GM12878 (cell line): ENCODE data around the gene OSTN. TPM values are rescaled to one million over a fixed set of nuclear protein-coding genes. Genes with fewer than 3 reads are reported as not detected.

Source experiments
- ATAC-seq: fragments of 200-7000 bp; cut with Tn5 transposase; 3 replicates; pipeline ENCODE4 v1.9.1; 2020; ENCODE audit warnings: mild to moderate bottlenecking, moderate library complexity
- BruUV-seq: library from RNA; stranded (reverse); fragments of 400-500 nt; replicated peaks from 2 replicates; lab custom pipeline; 2021; lab: Mats Ljungman, UMichigan
- CTCF ChIA-PET: fragments of 300-600 bp; sonication (Branson Sonifier 250); formaldehyde crosslinking; extraction: SDS; loops from one replicate; lab custom pipeline; 2021; ENCODE audit warnings: inconsistent platforms; lab: Yijun Ruan, JAX
- POLR2A ChIA-PET: fragments of 350-600 bp; formaldehyde crosslinking; extraction: SDS; loops from one replicate; lab custom pipeline; 2021; ENCODE audit warnings: inconsistent platforms; lab: Charles Lee
- RAD21 ChIA-PET: fragments of 300-600 bp; sonication (Branson Sonifier 250); formaldehyde crosslinking; loops from one replicate; lab custom pipeline; 2023; ENCODE audit warnings: antibody characterized with exemption; ENCODE audit not compliant: unreplicated experiment; lab: Charles Lee
- SMC1A ChIA-PET: fragments of 300-600 bp; sonication (Branson Sonifier 250); formaldehyde crosslinking; loops from one replicate; lab custom pipeline; 2023; ENCODE audit not compliant: unreplicated experiment, uncharacterized antibody; lab: Charles Lee
- DNase-seq: peaks from one replicate; pipeline ENCODE4 v3.0.0-alpha.2; 2011; ENCODE audit warnings: low read depth, low spot score
- FAIRE-seq: peaks from 3 replicates; lab custom pipeline; 2011; peaks lifted over from hg19 to GRCh38; lab: Jason Lieb, UNC
- H2AFZ ChIP-seq: 2 replicates; pipeline ENCODE4 v1.6.0; 2011; ENCODE audit warnings: low read depth, low read length, control low read depth; ENCODE audit not compliant: control insufficient read depth
- H3K27ac ChIP-seq: 2 replicates; pipeline ENCODE4 v1.5.1; 2011; ENCODE audit warnings: control low read depth; ENCODE audit not compliant: control insufficient read depth, insufficient read depth
- H3K27me3 ChIP-seq, 2 experiments: replicated peaks in 1 of 2; 2 replicates each; pipeline versions ENCODE4 v1.6.0 to v1.6.1; 2011; ENCODE audit warnings: low read length in 1 of 2; ENCODE audit not compliant: control insufficient read depth in 2 of 2, insufficient read depth in 2 of 2
- H3K36me3 ChIP-seq, 2 experiments: 2 replicates each; pipeline ENCODE4 v1.5.1; 2011; ENCODE audit warnings: low read length in 1 of 2; ENCODE audit not compliant: control insufficient read depth in 2 of 2, insufficient read depth in 2 of 2
- H3K4me1 ChIP-seq: 2 replicates; pipeline ENCODE4 v1.6.1; 2011; ENCODE audit warnings: mild to moderate bottlenecking, low read length, moderate library complexity, mixed read lengths; ENCODE audit not compliant: control insufficient read depth, insufficient read depth
- H3K4me2 ChIP-seq: 2 replicates; pipeline ENCODE4 v1.6.0; 2011; ENCODE audit warnings: control low read depth; ENCODE audit not compliant: control insufficient read depth, insufficient read depth
- H3K4me3 ChIP-seq: fragments of 200-600 bp; sonication (generic); 2 replicates; pipeline ENCODE4 v1.5.1; 2016
- H3K79me2 ChIP-seq: 2 replicates; pipeline ENCODE4 v1.6.0; 2011; ENCODE audit warnings: low read length; ENCODE audit not compliant: control insufficient read depth, insufficient read depth
- H3K9ac ChIP-seq: 2 replicates; pipeline ENCODE4 v1.8.0; 2011; ENCODE audit warnings: low read length, control low read depth, mixed read lengths; ENCODE audit not compliant: control insufficient read depth, insufficient read depth
- H3K9me3 ChIP-seq: replicated peaks from 3 replicates; pipeline ENCODE4 v1.5.1; 2011; ENCODE audit warnings: mild to moderate bottlenecking, low read length; ENCODE audit not compliant: control insufficient read depth, insufficient read depth
- H4K20me1 ChIP-seq: 2 replicates; pipeline ENCODE4 v1.6.0; 2011; ENCODE audit not compliant: control insufficient read depth, insufficient read depth
- BHLHE40 ChIP-seq, 2 experiments: fragments of 450-650 bp in 1 of 2; IDR thresholded peaks; 2 replicates each; pipeline ENCODE4 v1.6.1; 2011 to 2017; ENCODE audit warnings: low read depth in 2 of 2, borderline replicate concordance in 1 of 2, improper control_type of control experiment in 1 of 2, low read length in 1 of 2, mild to moderate bottlenecking in 1 of 2
- BMI1 ChIP-seq: fragments of 450-650 bp; IDR thresholded peaks from 2 replicates; pipeline ENCODE4 v1.6.1; 2016; ENCODE audit warnings: mild to moderate bottlenecking, moderate library complexity, borderline replicate concordance
- EP300 ChIP-seq, 2 experiments: fragments of 150-350 bp in 1 of 2; IDR thresholded peaks; 2 replicates each; pipeline ENCODE4 v1.6.1; 2011 to 2012; ENCODE audit warnings: low read depth in 2 of 2, low read length in 2 of 2, borderline replicate concordance in 1 of 2, improper control_type of control experiment in 1 of 2, inconsistent platforms in 1 of 2; ENCODE audit not compliant: control insufficient read depth in 1 of 2
- ESRRA ChIP-seq: IDR thresholded peaks from 2 replicates; pipeline ENCODE4 v1.6.1; 2012; ENCODE audit warnings: mild to moderate bottlenecking, low read length, improper control_type of control experiment
- FOXK2 ChIP-seq: fragments of 450-650 bp; IDR thresholded peaks from 2 replicates; pipeline ENCODE4 v1.6.1; 2017; ENCODE audit warnings: mild to moderate bottlenecking, moderate library complexity
- GABPA ChIP-seq: IDR thresholded peaks from 2 replicates; pipeline ENCODE4 v1.6.1; 2014; ENCODE audit warnings: antibody characterized with exemption, low read depth, mild to moderate bottlenecking, inconsistent platforms
- PKNOX1 ChIP-seq: fragments of 450-650 bp; IDR thresholded peaks from 2 replicates; pipeline ENCODE4 v1.6.1; 2016; ENCODE audit warnings: mild to moderate bottlenecking
- POLR2AphosphoS5 ChIP-seq: IDR thresholded peaks from 2 replicates; pipeline ENCODE4 v1.6.1; 2011; ENCODE audit warnings: mild to moderate bottlenecking, low read length, inconsistent platforms
- SMAD1 ChIP-seq: fragments of 450-650 bp; IDR thresholded peaks from 2 replicates; pipeline ENCODE4 v1.6.1; 2018; ENCODE audit warnings: mild to moderate bottlenecking, low read depth; ENCODE audit not compliant: partially characterized antibody
- TARDBP ChIP-seq: IDR thresholded peaks from 2 replicates; pipeline ENCODE4 v1.6.1; 2016; ENCODE audit warnings: borderline replicate concordance
- ZNF217 ChIP-seq: fragments of 450-650 bp; IDR thresholded peaks from 2 replicates; pipeline ENCODE4 v1.6.1; 2017; ENCODE audit warnings: antibody characterized with exemption, mild to moderate bottlenecking
- WGBS: methylation state at CpG from one replicate; pipeline ENCODE4 v1.1.6; 2016; ENCODE audit warnings: low lambda C conversion rate; ENCODE audit not compliant: insufficient replicate concordance, insufficient coverage; ENCODE audit errors: missing lambda C conversion rate; 5-methylcytosine and 5-hydroxymethylcytosine counted together
- in situ Hi-C: fragments of 300-500 bp; cut with MboI; formaldehyde crosslinking; loops from 9 replicates; pipeline ENCODE4 v1.14.3; 2018; ENCODE audit warnings: mixed read lengths
- intact Hi-C: fragments of 100-400 bp; cut with micrococcal nuclease; formaldehyde crosslinking; loops from one replicate; pipeline ENCODE4 v1.14.2; 2022; ENCODE audit not compliant: unreplicated experiment
- polyA plus RNA-seq, 11 experiments: library from polyadenylated mRNA; depleted of rRNA in 4 of 11; unstranded in 6 of 11; stranded (reverse) in 5 of 11; fragments of >200 nt; fragmentation: Nextera tagmentation in 4 of 11; fragmentation: Illumina TruSeq in 1 of 11; extraction: Ambion mirVana in 4 of 11; extraction: Trizol in 1 of 11; gene quantifications; 1 replicate in 1 of 11; 2 replicates in 10 of 11; pipeline versions ENCODE4 v1.2.1 to v1.2.3, GENCODE V29; 2011 to 2016; ENCODE audit warnings: inconsistent platforms in 2 of 11, missing spikeins in 2 of 11, low read depth in 1 of 11
- total RNA-seq, 4 experiments: library from RNA; depleted of rRNA in 3 of 4; stranded (reverse); fragments of >200 nt in 3 of 4; fragmentation: Illumina TruSeq in 1 of 4; extraction: Trizol in 1 of 4; gene quantifications; 2 replicates each; pipeline versions ENCODE4 v1.2.1 to v1.2.3, GENCODE V29; 2013 to 2021
- TF ChIP-seq, protein P1 (sequence below): fragments of 450-650 bp; formaldehyde crosslinking; IDR thresholded peaks from 2 replicates; pipeline ENCODE4 v1.4.0; 2020; ENCODE audit warnings: mild to moderate bottlenecking, moderate library complexity
- TF ChIP-seq, protein P2 (sequence below): fragments of 450-650 bp; IDR thresholded peaks from 2 replicates; pipeline ENCODE4 v1.6.1; 2017; ENCODE audit warnings: low read depth, mild to moderate bottlenecking, moderate library complexity
- TF ChIP-seq, protein P3 (sequence below): fragments of 450-650 bp; IDR thresholded peaks from 2 replicates; pipeline ENCODE4 v1.6.1; 2018; ENCODE audit warnings: mild to moderate bottlenecking, low read depth, moderate library complexity; ENCODE audit not compliant: partially characterized antibody

The OSTN gene
- total and polyA plus RNA-seq, 10 of the 15 experiments (the other 5 are each of a cell fraction or from before 2014, with no cell fraction given) = 0.04 to 0.27 (median 0.06) TPM; not detected in 6

- TF ChIP-seq BHLHE40 (IDR thresholded peaks at IDR 0.05; ENCODE audit: borderline replicate concordance in 1 of 2, low read depth in 2 of 2, low read length in 1 of 2) (no peak), ZNF217 (no peak), BMI1 (no peak), ESRRA (no peak)
- TF ChIP-seq, protein P1, sequence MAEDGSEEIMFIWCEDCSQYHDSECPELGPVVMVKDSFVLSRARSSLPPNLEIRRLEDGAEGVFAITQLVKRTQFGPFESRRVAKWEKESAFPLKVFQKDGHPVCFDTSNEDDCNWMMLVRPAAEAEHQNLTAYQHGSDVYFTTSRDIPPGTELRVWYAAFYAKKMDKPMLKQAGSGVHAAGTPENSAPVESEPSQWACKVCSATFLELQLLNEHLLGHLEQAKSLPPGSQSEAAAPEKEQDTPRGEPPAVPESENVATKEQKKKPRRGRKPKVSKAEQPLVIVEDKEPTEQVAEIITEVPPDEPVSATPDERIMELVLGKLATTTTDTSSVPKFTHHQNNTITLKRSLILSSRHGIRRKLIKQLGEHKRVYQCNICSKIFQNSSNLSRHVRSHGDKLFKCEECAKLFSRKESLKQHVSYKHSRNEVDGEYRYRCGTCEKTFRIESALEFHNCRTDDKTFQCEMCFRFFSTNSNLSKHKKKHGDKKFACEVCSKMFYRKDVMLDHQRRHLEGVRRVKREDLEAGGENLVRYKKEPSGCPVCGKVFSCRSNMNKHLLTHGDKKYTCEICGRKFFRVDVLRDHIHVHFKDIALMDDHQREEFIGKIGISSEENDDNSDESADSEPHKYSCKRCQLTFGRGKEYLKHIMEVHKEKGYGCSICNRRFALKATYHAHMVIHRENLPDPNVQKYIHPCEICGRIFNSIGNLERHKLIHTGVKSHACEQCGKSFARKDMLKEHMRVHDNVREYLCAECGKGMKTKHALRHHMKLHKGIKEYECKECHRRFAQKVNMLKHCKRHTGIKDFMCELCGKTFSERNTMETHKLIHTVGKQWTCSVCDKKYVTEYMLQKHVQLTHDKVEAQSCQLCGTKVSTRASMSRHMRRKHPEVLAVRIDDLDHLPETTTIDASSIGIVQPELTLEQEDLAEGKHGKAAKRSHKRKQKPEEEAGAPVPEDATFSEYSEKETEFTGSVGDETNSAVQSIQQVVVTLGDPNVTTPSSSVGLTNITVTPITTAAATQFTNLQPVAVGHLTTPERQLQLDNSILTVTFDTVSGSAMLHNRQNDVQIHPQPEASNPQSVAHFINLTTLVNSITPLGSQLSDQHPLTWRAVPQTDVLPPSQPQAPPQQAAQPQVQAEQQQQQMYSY (CRISPR knock-in tag) = no peak
Observed at GRCh38 chr3:191198932-191199331, at the start of gene OSTN (continued).

- no peaks in the 10 kb centered on the region for H3K36me3 ChIP-seq
- H3K9me3 ChIP-seq = no peaks in the 10 kb centered on the region; the same call in 1 of the 3 replicates
- no peak overlapping the region for H3K4me2 ChIP-seq
- DNase-seq = no peak
- H2AFZ ChIP-seq = no peak overlapping the region
- no peak overlapping the region for H3K9ac ChIP-seq
- ATAC-seq = peak; percentile 20; the same call in 1 of the 3 replicates
- intact Hi-C loops = no loop called here
- no peaks in the 10 kb centered on the region for H4K20me1 ChIP-seq
- H3K27me3 ChIP-seq = no peaks in the 10 kb centered on the region
- no peak for FAIRE-seq
- H3K79me2 ChIP-seq = no peaks in the 10 kb centered on the region
- in situ Hi-C loops = no loop called here
- ChIA-PET CTCF (no interaction called here), POLR2A (no interaction called here), SMC1A (no interaction called here), RAD21 (no interaction called here)
- H3K4me1 ChIP-seq = no peaks in the 10 kb centered on the region
- H3K4me3 ChIP-seq = no peak overlapping the region
- no TSS peak for BruUV-seq
- no peak overlapping the region for H3K27ac ChIP-seq
- WGBS = 93% methylated on average over 1 of the region's 1 CpG
- TF ChIP-seq POLR2AphosphoS5 (no peak), SMAD1 (no peak), EP300 (IDR thresholded peaks at IDR 0.05; ENCODE audit: borderline replicate concordance in 1 of 2, control insufficient read depth in 1 of 2, low read depth in 2 of 2, low read length in 2 of 2) (no peak), TARDBP (no peak), FOXK2 (no peak), PKNOX1 (no peak), GABPA (no peak)
- TF ChIP-seq, protein P2, sequence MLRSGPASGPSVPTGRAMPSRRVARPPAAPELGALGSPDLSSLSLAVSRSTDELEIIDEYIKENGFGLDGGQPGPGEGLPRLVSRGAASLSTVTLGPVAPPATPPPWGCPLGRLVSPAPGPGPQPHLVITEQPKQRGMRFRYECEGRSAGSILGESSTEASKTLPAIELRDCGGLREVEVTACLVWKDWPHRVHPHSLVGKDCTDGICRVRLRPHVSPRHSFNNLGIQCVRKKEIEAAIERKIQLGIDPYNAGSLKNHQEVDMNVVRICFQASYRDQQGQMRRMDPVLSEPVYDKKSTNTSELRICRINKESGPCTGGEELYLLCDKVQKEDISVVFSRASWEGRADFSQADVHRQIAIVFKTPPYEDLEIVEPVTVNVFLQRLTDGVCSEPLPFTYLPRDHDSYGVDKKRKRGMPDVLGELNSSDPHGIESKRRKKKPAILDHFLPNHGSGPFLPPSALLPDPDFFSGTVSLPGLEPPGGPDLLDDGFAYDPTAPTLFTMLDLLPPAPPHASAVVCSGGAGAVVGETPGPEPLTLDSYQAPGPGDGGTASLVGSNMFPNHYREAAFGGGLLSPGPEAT = no peak
- TF ChIP-seq, protein P3, sequence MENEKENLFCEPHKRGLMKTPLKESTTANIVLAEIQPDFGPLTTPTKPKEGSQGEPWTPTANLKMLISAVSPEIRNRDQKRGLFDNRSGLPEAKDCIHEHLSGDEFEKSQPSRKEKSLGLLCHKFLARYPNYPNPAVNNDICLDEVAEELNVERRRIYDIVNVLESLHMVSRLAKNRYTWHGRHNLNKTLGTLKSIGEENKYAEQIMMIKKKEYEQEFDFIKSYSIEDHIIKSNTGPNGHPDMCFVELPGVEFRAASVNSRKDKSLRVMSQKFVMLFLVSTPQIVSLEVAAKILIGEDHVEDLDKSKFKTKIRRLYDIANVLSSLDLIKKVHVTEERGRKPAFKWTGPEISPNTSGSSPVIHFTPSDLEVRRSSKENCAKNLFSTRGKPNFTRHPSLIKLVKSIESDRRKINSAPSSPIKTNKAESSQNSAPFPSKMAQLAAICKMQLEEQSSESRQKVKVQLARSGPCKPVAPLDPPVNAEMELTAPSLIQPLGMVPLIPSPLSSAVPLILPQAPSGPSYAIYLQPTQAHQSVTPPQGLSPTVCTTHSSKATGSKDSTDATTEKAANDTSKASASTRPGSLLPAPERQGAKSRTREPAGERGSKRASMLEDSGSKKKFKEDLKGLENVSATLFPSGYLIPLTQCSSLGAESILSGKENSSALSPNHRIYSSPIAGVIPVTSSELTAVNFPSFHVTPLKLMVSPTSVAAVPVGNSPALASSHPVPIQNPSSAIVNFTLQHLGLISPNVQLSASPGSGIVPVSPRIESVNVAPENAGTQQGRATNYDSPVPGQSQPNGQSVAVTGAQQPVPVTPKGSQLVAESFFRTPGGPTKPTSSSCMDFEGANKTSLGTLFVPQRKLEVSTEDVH = no peak
Observed at GRCh38 chr3:191151653-191152052, 47.4 kb upstream of the OSTN start.
